ENCODE results near the gene UBXN2A.

Gene UBXN2A

GRCh38 chr2:24045511-24046508 lies 105.5 kb downstream of the UBXN2A start:
- DNase-seq (ENCODE audit: low read depth), result no peak

GRCh38 chr2:24046599-24046929 lies 106.3 kb downstream of the UBXN2A start:
- no peak for DNase-seq (ENCODE audit: low read depth)

- DNase-seq (ENCODE audit: low read depth), result peak; percentile 95
These were observed 106.9 kb downstream of the UBXN2A start, which contains the start of gene WDCP for GRCh38 chr2:24046930-24047702. Gene WDCP (minus strand): TSS chr2:24047391. CDS start chr2:24039494, 7,897 bp downstream.

- no peak for DNase-seq (ENCODE audit: low read depth)
These were observed 107.4 kb downstream of the UBXN2A start for GRCh38 chr2:24047703-24048033.

GRCh38 chr2:24048769-24049484 lies 108.7 kb downstream of the UBXN2A start:
- DNase-seq (ENCODE audit: low read depth), result peak; percentile 51

GRCh38 chr2:24049485-24050021 lies 109.3 kb downstream of the UBXN2A start, which contains the start of gene FKBP1B:
Gene FKBP1B (plus strand): TSS chr2:24049741. CDS start chr2:24049850, 109 bp downstream.
- no peak for DNase-seq (ENCODE audit: low read depth)

- no peak for DNase-seq (ENCODE audit: low read depth)
These were observed 110.0 kb downstream of the UBXN2A start for GRCh38 chr2:24050041-24050979.

- DNase-seq (ENCODE audit: low read depth), result no peak
These were observed 111.6 kb downstream of the UBXN2A start for GRCh38 chr2:24051833-24052232.

- no peak for DNase-seq (ENCODE audit: low read depth)
These were observed 112.7 kb downstream of the UBXN2A start for GRCh38 chr2:24052951-24053350.
